Embryonic facial prominence (tissue), 1 donor: ENCODE data around the gene SLC12A7.
"Not testable (repeated sequence)": the region's sequence is repeated elsewhere in the genome, so short reads cannot be mapped to it uniquely, and the experiment has no call there.

Experiments used
- DNase-seq: peaks from one replicate; pipeline ENCODE4 v3.0.0-alpha.2; 2016; ENCODE audit errors: extremely low spot score

SLC12A7 gene

DNA sequence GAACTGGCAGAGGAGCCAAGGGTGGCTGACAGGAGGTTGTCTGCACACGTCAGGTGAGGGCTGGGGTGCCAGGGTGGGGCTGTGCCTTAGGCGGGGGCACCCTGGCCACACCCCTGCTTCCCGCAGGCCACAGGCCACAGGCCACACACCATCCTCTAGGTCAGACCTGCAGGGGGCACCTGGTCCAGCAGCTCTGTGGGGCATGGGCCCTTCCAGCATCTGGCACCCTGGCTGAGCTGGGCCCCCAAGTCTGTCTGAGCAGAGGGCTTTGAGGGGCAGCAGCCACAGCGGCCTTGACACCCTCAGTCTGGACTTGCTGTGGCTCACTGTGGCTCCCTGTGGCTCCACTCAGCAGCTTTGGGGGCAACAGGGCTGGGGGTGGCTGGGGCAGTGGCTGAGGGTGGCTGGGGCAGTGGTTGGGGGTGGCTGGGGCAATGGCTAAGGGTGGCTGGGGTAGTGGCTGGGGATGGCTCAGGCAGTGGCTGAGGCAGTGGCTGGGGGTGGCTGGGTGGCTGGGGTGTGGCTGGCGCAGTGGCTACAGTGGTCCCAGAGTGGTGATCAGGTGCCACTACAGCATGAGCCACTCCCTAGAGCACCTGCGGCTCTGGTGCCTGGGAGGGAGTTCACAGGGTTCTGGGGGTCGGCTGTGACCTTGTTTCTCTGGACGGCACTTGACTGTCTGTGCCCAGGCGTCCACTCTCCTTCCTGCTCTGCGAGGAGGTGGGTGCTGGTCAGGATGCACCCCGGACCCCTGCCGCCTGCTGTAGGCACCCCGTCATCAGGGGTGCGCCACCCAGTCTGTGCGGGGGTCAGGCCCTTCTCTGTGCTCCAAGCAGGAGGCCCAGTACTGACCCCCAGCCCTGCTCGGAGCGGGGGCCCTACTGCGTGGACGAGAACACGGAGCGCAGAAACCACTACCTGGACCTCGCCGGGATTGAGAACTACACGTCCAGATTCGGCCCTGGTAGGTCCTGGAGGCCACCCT, 76.2 kb downstream of the SLC12A7 start:
- DNase-seq, result no peak

DNA sequence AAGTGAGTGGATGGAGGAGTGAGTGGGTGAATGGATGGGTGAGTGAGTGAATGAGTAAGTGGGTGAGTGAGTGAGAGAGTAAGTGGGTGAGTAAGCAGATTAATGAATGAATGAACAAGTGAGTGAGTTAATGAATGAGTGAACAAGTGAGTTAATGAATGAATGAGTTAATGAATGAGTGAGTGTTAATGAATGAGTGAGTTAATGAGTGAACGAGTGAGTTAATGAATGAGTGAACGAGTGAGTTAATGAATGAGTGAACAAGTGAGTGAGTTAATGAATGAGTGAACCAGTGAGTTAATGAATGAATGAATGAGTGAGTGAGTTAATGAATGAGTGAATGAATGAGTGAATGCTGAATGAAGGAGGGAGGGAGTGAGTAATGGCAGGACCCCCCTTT, 76.9 kb downstream of the SLC12A7 start:
- no peak for DNase-seq

DNA sequence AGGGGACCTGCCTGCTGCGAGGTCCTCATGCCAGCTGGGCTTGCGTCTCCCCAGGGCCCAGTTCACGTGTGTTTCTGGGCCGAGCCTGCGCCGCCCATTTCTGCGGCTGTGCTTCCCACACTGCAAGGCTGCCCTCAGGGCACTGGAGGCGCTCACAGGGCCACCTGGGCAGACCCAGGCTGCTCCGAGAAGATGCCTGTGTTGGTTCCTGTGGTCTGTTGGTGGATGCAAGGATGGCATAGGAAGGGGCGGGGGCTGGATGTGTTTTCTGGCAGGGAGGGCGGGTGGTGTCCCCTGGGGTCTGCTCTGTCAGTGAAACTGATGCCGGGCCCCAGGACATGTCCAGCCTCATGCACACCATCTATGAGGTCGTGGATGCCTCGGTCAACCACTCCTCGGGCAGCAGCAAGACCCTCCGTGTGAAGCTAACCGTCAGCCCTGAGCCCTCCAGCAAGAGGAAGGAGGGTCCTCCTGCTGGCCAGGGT, 77.4 kb downstream of the SLC12A7 start:
- DNase-seq, result no peak

DNA sequence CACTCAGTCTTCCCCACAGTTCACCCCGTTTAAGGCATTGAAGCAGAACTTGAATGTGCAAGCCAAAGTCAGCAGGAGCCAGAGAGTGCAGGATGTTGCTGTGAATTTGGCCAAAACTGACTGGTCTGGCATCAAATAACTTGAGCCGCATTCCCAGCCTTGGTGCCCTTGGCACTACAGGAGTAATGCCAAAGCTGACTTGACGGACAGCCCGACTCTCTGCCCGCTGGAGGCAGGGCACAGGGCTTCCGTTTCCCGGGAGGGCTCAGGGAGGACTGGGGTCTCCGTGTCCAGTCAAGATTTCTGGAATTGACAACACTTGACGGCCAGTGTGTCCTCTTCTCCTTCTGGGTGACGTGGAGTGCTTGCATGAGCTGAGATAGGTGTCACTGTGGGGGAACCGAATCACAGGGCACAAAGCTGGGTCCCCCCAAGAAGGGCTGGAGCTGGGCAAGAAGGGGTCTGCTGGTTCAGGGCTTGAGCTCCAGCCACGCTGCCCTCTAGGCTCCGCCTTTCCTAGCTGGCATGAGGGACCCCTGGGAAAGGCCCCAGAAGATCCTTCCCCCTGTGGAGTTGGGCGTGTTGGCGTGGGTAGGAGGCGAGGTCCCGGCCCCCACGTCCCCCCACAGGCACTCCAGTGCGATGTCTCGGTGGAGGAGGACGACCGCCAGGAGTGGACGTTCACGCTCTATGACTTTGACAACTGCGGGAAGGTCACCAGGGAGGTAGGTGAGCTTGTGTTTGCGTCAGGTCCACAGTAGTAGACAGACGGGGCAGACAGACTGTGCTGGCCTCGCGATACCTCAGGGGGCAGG, 78.0 kb downstream of the SLC12A7 start:
- no peak for DNase-seq

DNA sequence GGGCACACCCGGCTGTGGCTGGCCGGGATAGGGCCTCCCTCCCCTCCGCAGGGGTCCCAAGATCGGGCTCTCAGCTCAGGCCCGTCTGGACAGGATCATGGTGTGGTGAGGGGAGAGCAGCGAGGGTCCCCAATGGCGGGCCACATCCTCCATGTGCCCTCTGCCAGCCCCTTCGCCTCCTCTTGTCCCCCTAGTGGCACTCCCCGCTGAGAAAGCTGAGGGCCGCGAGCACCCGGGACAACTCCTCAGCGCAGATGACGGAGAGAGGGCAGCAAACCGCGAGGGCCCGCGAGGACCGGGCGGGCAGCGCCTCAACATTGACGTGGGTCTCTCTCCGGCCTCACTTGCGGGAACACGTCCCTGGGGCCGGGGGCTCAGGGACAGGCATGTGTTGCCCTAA, 78.7 kb downstream of the SLC12A7 start:
- no peak for DNase-seq

DNA sequence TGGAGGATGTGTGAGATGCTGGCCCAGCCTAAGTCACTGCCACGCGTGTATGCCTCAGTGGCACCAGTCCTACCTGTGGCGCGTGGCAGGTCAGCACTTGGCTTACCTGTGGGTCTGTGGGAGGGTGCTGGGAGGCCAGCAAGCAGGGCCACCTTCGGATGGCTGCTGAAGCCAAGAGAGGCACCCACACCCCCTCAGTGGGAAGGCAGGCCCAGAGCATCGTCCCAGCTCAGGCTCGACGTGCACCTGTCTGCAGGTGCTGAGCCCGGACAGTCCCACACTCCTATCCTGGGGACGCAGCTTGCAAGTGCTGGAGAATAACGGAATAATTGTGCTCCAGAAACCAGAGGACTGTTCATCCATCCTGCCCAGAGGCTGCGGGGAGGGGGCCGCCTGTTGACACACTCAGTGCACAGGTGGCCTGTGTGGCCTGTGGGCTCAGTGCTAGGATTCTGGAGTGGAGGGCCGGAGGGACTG, 79.3 kb downstream of the SLC12A7 start:
- no peak for DNase-seq

DNA sequence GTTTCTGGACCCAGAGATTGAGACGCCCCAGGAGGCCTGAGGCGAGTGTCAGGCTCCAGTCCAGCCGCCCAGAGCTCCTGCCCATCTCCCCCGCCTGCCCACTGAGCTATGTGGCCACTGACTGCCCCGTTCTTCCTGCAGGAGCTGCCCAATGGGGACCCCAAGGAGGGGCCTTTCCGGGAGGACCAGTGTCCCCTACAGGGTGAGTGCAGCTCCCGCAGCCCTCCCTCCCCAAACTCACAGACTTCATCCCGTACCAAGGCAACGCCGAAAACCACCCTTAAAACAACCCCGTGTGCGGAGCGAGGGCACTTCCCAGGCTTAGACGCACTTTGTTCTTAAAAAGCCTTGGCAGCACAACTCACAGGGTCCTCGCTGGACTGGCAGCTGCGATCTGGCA, 79.9 kb downstream of the SLC12A7 start:
- DNase-seq, result no peak

DNA sequence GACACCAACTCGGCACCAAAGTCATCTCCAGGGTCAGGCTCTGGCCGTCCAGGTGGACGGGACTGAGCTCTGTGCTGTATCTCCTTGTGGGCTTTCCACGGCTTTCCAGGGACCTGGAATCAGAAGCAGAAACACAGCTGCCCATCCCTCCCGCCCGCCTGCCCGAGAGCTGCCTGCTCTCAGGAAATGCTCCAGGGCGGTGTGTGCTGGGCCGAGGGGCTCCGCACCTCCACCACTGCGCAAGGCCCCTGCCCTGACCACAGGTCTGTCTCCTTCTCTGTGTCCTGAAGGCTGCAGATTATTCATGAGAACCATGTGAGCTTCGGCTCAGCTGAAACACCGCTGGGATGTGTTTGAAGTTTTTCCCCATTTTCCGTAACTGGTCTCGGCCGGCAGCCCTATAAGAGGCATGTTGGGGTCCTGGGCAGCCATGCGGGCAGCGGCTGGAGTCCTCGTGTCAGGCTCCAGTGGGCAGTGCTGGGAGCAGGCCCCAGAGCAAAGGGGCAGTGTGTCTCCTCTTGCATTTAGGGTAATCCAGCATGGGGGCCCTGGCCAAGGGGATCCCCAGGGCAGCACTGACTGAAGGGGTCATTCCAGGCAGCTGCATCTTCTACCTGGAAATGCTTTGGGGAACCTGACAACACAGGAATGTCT, 80.4 kb downstream of the SLC12A7 start:
- DNase-seq, result no peak

DNA sequence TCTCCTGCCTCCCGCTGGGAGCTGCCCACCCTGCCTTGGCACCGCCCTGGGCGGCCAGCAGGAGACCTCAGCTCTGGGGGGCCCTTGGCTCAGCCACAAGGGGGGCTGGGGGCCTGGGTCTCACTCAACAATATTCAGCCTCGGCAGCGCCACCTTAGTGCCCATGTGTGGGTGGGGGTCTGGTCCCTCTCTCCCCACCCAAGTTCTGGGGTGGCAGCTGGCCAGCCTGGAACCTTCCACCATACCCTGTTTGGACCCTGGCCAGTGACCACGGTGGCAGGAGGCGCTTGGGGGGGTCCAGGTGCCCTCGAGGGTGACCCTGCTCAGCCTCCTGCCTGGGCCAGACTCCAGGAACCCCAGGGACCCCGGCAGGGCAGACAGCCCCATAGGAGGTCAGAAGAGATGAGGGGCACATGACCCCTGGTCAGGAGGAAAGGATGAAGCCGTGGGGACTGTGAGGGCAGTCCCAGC, 81.0 kb downstream of the SLC12A7 start:
- no peak for DNase-seq

DNA sequence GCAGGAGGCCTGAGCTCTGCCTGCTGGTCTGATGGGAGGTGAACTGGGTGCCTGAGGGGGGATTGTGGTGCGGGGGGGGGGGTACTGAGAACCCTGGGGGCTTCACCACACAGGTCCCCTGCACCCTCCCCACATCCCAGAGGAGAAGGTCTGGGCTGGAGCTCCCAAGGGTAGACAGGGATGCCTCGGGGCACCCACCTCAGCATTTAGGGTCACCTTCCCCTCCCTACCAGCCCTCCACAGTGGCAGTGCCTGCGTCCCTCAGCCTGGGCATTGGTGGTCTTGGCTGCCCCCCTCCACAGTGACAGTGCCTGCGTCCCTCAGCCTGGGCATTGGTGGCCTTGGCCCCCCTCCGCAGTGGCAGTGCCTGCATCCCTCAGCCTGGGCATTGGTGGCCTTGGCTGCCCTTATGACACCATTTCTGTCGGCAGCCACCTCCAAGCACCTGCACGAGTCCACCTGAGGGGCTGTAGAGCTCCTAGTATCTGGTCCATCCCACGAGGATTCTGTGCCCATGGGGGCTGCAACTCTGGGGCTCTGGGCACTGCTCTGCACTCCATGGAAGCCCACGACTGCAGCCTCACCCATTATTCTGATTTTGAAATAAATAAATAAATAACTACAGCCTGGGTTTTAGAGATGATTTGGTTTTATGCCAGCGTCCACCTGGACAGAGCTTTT, 81.8 kb downstream of the SLC12A7 start:
- DNase-seq, result no peak

DNA sequence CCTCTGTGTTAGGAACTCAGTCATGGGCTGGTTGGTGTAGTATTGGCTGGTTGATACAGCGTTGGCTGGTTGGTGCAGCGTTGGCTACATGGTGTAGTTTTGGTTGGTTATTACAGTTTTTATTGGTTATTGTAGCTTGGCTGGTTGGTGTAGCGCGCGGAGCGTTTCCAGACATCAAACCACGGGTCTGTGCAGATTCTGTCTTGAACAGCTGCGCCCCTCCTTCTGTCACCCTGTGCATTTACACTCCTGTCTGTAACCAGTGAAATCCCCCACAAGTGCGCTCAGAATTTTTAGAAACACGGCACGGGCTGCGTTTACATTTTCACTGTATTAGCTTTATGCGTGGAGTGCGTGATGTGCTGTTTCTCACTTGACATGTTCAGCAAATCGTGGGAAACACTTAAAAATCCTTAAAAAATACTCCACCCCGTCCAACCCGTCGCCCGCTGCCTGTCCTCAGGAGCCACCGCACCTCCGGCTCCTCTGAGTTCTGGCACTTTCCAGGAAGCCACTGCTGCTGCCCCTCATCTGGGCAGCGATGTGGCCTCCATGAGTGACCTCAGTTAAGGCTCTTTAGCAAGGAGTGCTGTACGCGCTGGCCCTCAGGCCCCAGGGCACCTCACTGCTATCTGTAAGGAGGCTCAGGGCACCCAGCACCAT, 82.5 kb downstream of the SLC12A7 start:
- DNase-seq, result no peak

DNA sequence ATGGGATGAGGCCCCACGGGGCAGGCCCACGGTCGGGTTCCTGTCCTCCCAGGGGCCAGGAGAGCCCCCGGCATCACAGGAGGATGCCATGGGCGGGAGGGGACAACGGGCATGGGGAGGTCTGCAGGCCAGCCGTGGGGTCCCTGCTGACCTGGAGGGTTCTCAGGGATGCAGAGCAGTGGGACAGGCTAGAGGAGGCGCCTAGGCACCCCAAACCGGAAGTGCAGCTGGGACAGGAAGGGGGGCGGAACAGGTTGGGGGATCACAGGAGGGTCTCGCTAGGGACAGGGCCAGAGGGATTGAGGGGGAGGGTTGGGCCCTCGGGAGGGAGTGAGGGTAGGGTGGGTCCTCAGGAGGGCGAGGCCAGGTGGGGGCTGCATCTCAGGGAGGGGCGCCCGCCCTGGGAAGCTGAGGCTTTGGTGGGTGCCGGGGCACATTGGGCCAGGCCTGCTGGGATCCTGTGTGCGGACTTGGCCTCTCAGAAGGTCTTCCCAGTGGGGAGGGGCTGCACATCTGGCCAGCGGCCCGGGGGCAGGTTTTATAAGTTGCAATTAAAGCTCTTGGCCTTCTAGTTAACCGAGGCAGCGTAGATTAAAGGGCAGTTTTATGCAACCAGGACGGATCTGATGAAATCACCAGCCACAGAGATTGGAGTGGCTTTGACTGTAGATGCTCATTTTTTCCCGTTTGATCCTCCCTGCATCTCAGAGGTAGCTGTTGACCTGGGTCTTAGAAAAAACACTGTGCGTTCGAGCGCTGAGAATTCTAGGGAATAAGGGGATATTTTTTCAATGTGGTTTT, 83.2 kb downstream of the SLC12A7 start:
- DNase-seq, result no peak

DNA sequence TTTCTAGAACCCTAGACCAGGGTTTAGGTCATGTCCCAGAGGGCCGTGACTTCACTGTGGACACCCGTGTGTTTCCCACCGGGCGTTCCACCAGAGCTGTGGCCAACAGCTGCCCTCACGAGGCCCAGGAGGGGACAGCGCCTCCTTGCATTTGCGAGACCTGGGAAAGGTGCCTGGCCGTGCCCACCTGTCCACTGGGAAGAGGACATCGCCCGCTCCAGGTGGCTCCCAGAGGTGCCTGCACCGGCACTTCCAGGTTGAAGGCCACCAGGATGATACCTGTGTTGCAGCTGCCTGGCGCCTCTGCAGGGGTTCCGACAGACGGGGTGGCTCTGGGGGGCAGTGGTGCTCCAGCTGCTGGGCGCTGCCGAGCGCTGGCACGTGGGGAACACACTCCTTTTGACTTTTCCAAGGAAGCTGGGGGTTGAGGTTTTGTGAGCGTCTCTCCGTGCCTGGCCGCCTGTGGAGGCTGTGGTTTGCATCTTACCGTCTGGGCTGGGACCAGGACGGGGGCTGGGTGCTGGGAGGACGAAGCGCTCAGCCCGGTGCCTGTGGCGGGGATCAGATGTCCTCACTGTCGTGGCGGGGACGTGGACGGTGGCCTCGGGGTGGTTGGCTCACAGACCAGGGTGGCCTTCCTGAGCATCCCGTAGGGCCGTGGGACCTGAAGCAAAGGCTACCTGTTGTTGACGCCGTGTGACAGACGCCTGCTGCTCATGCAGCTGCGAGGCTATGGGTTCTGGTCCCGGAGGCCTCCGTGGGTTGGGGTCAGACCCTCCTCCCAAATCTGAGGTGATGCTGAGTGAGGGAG, 84.0 kb downstream of the SLC12A7 start:
- no peak for DNase-seq

DNA sequence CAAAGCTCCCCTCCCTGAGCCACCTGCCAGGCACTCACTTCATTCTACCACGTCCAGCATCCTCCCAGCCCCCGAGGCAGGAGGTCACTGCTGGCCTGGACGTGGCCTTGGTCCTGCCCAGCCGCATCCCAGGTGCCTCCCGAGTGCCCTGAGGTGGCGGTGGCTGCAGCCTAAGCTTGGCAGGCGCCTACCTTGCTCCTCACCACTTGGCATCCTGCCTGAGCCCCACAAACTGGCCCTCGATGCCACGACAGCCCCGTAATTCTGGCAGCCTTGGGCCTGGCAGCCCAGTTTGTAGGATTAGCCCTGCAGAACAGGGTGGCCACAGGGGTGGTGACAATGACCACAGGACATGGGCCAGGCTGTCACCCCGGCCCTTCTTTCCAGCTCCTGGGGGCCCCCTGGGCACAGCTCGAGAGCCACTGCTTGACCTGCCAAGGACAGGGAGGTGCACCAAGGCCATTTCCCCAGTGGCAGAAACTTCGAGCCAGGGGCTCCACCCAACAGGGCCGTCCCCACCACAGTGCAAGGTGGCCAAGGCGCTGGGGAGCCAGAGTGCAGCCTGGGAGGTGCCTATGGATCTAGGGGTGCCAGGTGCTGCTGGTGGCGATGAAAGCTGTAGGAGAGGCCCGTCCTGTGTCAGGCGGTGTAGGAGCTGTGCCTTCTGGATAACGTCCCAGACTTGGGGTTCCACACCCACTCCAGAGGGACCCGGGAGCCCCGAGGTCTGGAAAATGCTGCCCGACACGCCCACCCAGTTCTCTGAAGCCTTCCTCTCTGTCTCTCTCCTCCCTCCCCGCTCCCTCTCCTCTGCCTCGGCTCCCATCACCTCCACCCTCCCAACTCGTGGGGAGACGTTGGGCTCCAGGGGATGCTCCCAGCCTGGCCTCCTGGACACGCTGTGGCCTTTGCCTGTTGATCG, 84.9 kb downstream of the SLC12A7 start:
- DNase-seq, result no peak

DNA sequence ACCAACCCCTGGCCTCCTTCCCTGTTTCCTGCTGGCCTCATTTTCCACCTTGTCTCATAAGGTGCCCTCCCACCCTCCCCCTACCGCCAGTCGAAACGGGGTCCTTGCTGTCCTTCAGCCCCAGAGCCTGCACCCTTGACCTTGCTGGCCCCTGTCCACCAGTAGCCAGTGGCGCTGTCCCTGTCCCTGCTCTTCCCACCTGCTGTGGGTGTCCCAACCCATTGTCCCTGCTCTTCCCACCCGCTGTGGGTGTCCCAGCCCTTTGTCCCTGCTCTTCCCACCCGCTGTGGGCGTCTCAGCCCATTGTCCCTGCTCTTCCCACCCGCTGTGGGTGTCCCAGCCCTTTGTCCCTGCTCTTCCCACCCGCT, 89.9 kb downstream of the SLC12A7 start:
- not testable (repeated sequence) for DNase-seq

DNA sequence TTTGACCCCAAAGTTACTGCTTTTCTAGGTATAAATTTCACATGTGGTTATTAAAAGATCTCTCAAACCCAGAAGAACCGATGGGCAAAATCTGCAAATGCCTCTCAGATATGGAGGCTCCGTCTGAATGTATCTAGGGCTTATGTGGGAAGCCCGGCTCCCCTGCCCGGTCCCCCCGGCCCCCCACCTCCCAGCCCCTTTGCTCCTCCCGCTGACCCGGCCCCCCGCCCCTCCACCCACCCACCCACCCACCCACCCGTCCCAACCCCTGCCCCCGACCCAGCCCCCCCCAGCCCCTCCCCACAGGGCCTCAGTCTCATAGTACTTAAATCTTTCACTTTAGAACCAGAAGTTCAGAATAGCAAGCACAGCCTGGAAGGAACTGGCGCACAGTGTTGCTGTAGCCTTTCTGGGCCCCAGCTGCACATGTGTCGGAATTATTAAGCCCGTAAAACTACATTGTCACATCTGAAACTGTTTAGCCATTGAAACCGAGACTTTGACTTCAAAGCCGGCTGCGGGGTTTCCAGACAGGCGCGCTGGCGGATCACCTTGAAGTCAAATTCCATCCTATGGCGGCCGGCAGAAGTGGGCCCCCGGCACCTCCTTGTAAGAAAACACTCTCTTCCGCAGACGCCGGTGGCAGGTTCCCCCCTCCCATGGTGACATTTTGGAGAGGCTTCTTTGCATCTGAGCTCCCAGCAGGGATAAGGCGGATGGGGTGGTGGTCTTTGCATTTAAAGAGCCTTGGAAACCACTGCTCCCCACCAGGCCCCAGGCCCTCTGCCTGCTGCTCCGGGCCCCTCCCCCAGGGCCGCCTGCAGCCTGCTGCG, 90.5 kb downstream of the SLC12A7 start:
- peak; percentile 90 for DNase-seq

DNA sequence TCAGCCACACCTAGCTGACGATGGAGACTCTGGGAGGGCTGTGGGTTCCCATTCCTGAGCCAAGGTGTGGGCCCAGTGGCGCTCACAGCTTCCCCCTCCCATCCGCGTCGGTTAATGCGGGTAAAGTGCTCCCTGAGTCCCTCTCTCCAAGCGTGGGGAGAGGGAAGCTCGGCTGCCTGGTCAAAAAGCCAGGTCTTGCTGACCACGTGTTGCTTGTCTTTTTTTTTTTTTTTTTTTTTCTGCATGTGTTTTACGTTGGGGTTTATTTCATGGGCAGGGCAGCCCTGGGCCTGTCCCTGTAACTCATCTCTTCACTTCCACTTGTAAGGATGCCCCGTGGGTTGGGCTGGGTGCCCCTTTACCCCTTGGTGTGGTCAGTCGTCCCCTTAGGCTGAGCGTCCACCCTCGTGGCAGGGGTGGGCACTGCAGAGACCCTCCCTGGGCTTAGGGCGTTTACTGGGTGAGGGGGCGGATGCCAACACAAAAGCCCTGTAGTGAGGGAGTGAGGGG, 91.4 kb downstream of the SLC12A7 start:
- no peak for DNase-seq
